H1 (cell line): ENCODE data around the gene TMEM181. TPM values are rescaled to one million over a fixed set of nuclear protein-coding genes. Genes with fewer than 3 reads are reported as not detected.

Experiments used
- GTF2F1 ChIP-seq: IDR thresholded peaks from 2 replicates; pipeline ENCODE4 v1.6.1; 2012; ENCODE audit warnings: low read depth, low read length, improper control_type of control experiment, borderline replicate concordance
- HDAC6 ChIP-seq: IDR thresholded peaks from one replicate; pipeline ENCODE4 v1.7.1; 2012; ENCODE audit warnings: low read depth, mild to moderate bottlenecking, inconsistent platforms, low read length, moderate library complexity
- JUND ChIP-seq: IDR thresholded peaks from 2 replicates; pipeline ENCODE4 v1.6.1; 2011; ENCODE audit warnings: mild to moderate bottlenecking, improper control_type of control experiment, low read length
- PHF8 ChIP-seq: fragments of 200-600 bp; sonication (generic); conservative IDR thresholded peaks from 2 replicates; pipeline ENCODE4 v1.7.1; 2012; ENCODE audit warnings: low read depth, mild to moderate bottlenecking, inconsistent platforms, low read length, moderate library complexity
- RBBP5 ChIP-seq: IDR thresholded peaks from 2 replicates; pipeline ENCODE4 v1.7.1; 2012; ENCODE audit warnings: low read depth, mild to moderate bottlenecking, inconsistent platforms, low read length, moderate library complexity, borderline replicate concordance
- RFX5 ChIP-seq: IDR thresholded peaks from 2 replicates; pipeline ENCODE4 v1.6.1; 2011; ENCODE audit warnings: low read depth, low read length, improper control_type of control experiment, borderline replicate concordance
- YY1 ChIP-seq: IDR thresholded peaks from 2 replicates; pipeline ENCODE4 v1.6.1; 2011; ENCODE audit warnings: low read depth, mild to moderate bottlenecking, low read length
- polyA plus RNA-seq, 7 experiments: library from polyadenylated mRNA; depleted of rRNA in 3 of 7; stranded (reverse) in 5 of 7; unstranded in 2 of 7; fragments of >200 nt in 5 of 7; fragments of 200-250 nt in 2 of 7; gene quantifications; 1 replicate in 5 of 7; 2 replicates in 1 of 7; 4 replicates in 1 of 7; pipeline versions ENCODE4 v1.2.1 to v1.2.3, GENCODE V29; 2011 to 2013; ENCODE audit warnings: missing spikeins in 2 of 7, mixed read lengths in 2 of 7
- total RNA-seq: library from RNA; stranded (reverse); fragmentation: NEBNext Ultra II Directional; extraction: Animal tissue kit (Norgen Biotek cat#: 25700); gene quantifications from 2 replicates; pipeline ENCODE4 v1.2.1, GENCODE V29; 2021
- TF ChIP-seq, protein P1 (sequence below): IDR thresholded peaks from 2 replicates; pipeline ENCODE4 v1.6.1; 2012; ENCODE audit warnings: inconsistent platforms

The TMEM181 gene
- total and polyA plus RNA-seq, 2 of the 8 experiments (the other 6 are each of a cell fraction or from before 2014, with no cell fraction given), result 8.6 to 19.0 TPM

DNA sequence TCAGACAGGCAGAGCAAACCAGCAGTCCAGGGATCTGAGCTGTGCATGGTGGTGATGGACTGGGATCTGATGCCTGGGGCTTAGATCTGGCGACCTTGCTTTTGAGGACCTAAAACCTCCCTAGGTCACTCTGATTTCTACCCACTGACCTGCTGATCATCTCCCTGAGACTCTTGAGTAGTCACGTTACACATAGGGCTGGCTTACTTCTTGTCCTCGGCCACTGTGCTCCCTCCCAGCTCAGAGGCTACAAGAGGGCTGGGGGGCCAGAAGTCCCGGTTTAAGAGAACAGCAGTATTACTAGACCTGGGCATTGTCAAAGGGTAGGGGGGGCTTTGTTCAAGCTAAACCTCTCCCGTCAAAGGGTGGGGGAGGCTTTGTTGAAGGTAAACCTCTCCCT lies 79.2 kb downstream of the TMEM181 start (continued):
- TF ChIP-seq, protein P1, sequence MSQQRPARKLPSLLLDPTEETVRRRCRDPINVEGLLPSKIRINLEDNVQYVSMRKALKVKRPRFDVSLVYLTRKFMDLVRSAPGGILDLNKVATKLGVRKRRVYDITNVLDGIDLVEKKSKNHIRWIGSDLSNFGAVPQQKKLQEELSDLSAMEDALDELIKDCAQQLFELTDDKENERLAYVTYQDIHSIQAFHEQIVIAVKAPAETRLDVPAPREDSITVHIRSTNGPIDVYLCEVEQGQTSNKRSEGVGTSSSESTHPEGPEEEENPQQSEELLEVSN, result no peak
- no peak for TF ChIP-seq YY1
- TF ChIP-seq GTF2F1, result no peak
- no peak for TF ChIP-seq PHF8
- no peak for TF ChIP-seq RBBP5
- no peak for TF ChIP-seq JUND
- TF ChIP-seq HDAC6, result no peak
- TF ChIP-seq RFX5, result no peak
- TF ChIP-seq, all 59 proteins: peak for 0
